ENCODE measurements around the gene AHCYL2. TPM values are rescaled to one million over a fixed set of nuclear protein-coding genes. Genes with fewer than 3 reads are reported as not detected.

The AHCYL2 gene
- total RNA-seq, 4 donors from 2014 or later = 8.7 to 17.3 (median 14.2) TPM

- Histone ChIP-seq H3K27me3 (no peaks in the 10 kb centered on the region), H3K9me3 (no peaks in the 10 kb centered on the region), H3K36me3 (no peaks in the 10 kb centered on the region), H3K4me1 (peaks cover 0 to 17% (median 6%) of the 10 kb centered on the region in 3 donors), H3K4me3 (no peak overlapping the region), H3K27ac (no peak overlapping the region)
- no peak for ATAC-seq
- 75 to 100% methylated on average over 2 of the region's 2 CpGs for WGBS, 2 donors (ENCODE audit: low coverage in 1 of 2)
- TF ChIP-seq POLR2A (IDR thresholded peaks at IDR 0.05) = no peak
These were observed 210.6 kb downstream of the AHCYL2 start for GRCh38 chr7:129435414-129435829.

DNA sequence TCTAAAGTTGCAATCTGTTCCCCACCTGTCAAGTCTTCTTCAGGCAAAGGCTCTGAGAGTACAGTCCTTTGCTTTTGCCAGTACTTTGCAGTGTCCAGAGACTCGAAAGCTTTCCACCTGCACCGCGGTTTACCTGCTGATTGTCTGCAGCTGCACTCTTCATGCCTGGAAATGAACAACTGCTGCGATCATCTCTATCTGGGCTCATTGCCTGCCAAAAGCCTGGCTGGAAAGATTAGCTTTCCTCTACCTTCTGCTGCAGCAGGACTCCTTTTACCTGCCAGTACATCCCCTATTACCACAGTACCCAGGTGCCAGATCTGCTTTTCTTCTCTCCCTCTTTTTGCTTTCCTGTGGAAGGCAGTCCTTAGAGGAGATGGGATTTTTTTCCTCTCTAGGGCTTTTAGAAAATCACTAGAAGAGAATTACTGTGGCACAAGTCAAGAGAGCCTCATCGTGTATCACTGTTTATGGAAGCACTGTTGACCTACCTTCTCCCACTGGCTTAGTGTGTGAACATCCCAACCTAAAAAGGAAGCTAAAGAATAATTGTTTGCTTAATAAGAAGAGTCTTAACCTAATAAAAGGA, 211.6 kb downstream of the AHCYL2 start:
- TF ChIP-seq POLR2AphosphoS5 (IDR thresholded peaks at IDR 0.05) = no peak
- no peak for TF ChIP-seq EP300 (IDR thresholded peaks at IDR 0.05)
- Histone ChIP-seq H3K9me3 (no peaks in the 10 kb centered on the region), H3K4me3 (no peak overlapping the region), H3K4me1 (peaks cover 0 to 17% (median 6%) of the 10 kb centered on the region in 3 donors), H3K36me3 (no peaks in the 10 kb centered on the region), H3K27me3 (no peaks in the 10 kb centered on the region), H3K27ac (no peak overlapping the region)
- WGBS, 2 donors (ENCODE audit: low coverage in 1 of 2) = 84 to 96% methylated on average over 5 of the region's 5 CpGs
- no peak for ATAC-seq

- 81 to 93% methylated on average over 5 of the region's 5 CpGs for WGBS, 2 donors (ENCODE audit: low coverage in 1 of 2)
- no peak for ATAC-seq
These were observed 212.4 kb downstream of the AHCYL2 start for GRCh38 chr7:129437190-129437589.

GRCh38 chr7:129438281-129438838, 213.5 kb downstream of the AHCYL2 start:
- Histone ChIP-seq H3K36me3 (no peaks in the 10 kb centered on the region), H3K27ac (no peak overlapping the region), H3K27me3 (no peaks in the 10 kb centered on the region), H3K4me3 (no peak overlapping the region), H3K4me1 (peaks cover 0 to 16% (median 3%) of the 10 kb centered on the region in 3 donors), H3K9me3 (no peaks in the 10 kb centered on the region)
- ATAC-seq = no peak
- TF ChIP-seq POLR2AphosphoS5 (IDR thresholded peaks at IDR 0.05) (no peak), CTCF (IDR thresholded peaks at IDR 0.05) (no peak), POLR2A (IDR thresholded peaks at IDR 0.05) (no peak), EP300 (IDR thresholded peaks at IDR 0.05) (no peak)
- 95 to 99% methylated on average over 6 of the region's 6 CpGs for WGBS, 2 donors (ENCODE audit: low coverage in 1 of 2)

More at GRCh38 chr7:129437190-129437589, 212.4 kb downstream of the AHCYL2 start:
- Histone ChIP-seq H3K27me3 (no peaks in the 10 kb centered on the region), H3K36me3 (no peaks in the 10 kb centered on the region), H3K9me3 (no peaks in the 10 kb centered on the region), H3K4me1 (peaks cover 0 to 17% (median 6%) of the 10 kb centered on the region in 3 donors), H3K27ac (no peak overlapping the region), H3K4me3 (no peak overlapping the region)
- TF ChIP-seq POLR2A (IDR thresholded peaks at IDR 0.05) (no peak), POLR2AphosphoS5 (IDR thresholded peaks at IDR 0.05) (no peak)

- no peaks in the 10 kb centered on the region for H3K27me3 ChIP-seq
- peaks cover 0 to 19% (median 3%) of the 10 kb centered on the region in 3 donors for H3K4me1 ChIP-seq
- ATAC-seq = no peak
- H3K4me3 ChIP-seq = no peak overlapping the region
- 71 to 97% methylated on average over 5 of the region's 5 CpGs for WGBS, 2 donors (ENCODE audit: low coverage in 1 of 2)
- H3K9me3 ChIP-seq = no peaks in the 10 kb centered on the region
- no peaks in the 10 kb centered on the region for H3K36me3 ChIP-seq
- no peak overlapping the region for H3K27ac ChIP-seq
- no peak for TF ChIP-seq EP300 (IDR thresholded peaks at IDR 0.05)
- no peak for TF ChIP-seq CTCF (IDR thresholded peaks at IDR 0.05)
- TF ChIP-seq POLR2A (IDR thresholded peaks at IDR 0.05) = no peak
- no peak for TF ChIP-seq POLR2AphosphoS5 (IDR thresholded peaks at IDR 0.05)
These were observed 214.2 kb downstream of the AHCYL2 start for GRCh38 chr7:129438839-129439651.

DNA sequence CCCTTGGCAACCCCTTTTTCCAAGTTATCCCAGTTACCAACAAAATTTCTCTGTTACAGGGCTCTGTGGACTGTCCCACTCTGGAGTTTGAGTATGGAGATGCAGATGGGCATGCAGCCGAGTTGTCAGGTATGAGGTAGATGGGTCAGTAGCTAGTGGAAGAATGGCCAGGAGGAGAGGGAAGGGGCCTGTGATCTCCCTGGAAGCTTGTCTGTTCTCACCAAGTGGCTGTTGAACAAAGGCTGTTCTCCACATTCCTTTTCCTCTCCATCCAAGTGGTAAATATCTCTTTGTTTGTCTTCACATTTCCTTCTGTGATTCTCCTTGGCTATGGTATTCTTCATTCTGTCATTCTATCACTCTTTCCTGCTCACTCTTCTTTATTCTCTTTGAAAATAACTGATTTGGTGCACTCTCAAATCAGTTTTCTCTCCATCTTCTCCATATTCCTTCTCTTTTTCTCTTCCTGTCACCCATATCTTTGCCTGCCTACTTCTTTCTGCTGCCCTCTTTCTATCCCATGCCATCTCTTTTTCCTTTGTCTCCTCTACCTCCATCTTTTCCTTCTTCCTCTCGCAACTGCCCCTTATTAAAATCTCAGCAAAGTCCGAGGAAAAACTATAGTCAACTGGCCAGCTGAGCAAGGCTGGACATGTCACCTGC, 215.3 kb downstream of the AHCYL2 start:
- no peaks in the 10 kb centered on the region for H3K27me3 ChIP-seq
- H3K36me3 ChIP-seq = no peaks in the 10 kb centered on the region
- no peak overlapping the region for H3K4me3 ChIP-seq
- H3K27ac ChIP-seq = no peak overlapping the region
- 91 to 94% methylated on average over 3 of the region's 3 CpGs for whole genome bisulfite sequencing, 2 donors (ENCODE audit: low coverage in 1 of 2)
- peaks cover 0 to 19% (median 7%) of the 10 kb centered on the region in 3 donors for H3K4me1 ChIP-seq
- TF ChIP-seq CTCF (IDR thresholded peaks at IDR 0.05) (no peak), EP300 (IDR thresholded peaks at IDR 0.05) (no peak), POLR2AphosphoS5 (IDR thresholded peaks at IDR 0.05) (no peak), POLR2A (IDR thresholded peaks at IDR 0.05) (no peak)
- no peaks in the 10 kb centered on the region for H3K9me3 ChIP-seq
- ATAC-seq = no peak

All from gastroesophageal sphincter (tissue), 4 donors.